Measurements from ENCODE around the gene PIH1D1.

The PIH1D1 gene

DNA sequence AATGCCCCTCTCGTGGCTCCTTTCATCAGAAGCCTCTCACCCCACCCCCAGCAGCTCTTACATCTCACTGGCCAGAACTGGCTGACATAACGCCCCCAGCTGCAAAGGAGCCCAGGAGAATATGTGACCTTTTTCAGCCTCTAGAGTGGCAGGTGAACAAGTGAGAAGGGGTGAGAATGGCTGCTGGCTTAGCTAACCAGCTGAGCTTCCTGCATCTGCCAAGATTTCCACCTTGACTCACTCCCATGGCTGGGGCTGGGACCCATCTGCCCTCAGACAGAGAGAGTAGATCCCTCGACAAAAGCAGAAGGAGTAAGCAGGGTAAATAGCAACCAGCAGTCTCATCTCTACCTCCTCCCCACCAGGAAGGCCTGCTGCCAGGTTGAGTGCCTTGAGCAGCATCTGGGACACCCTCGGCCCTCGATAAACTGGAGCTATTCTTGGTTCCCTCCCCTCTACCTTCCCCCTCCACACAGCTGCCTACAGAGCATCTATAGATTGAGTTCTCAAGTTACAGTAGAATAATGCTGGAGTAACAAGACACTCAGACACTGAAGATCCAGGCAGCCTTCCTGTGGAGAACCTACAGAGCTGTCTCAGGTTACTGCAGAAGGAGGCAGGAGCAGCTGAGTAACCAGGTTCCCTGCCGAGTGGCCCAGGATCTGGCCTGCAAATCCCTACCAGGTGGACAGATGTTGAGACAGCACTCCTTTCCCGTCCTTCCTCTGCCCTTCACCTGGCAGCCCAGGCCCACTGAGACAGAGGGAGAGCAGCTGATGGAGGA, 48.0 kb downstream of the PIH1D1 start (continued):
- 0 out of 2 replicates have a peak, but pooled peaks have one; percentile 51 for TF ChIP-seq PBX3 (CRISPR knock-in tag; IDR thresholded peaks at IDR 0.05)
- TF ChIP-seq FEZF1 (tag by site-specific recombination; IDR thresholded peaks at IDR 0.05): peak; percentile 32
- TF ChIP-seq ZNF600 (tag by site-specific recombination; IDR thresholded peaks at IDR 0.05): peak; percentile 96
- peak; percentile 93 for TF ChIP-seq ZIC2 (tag by site-specific recombination; IDR thresholded peaks at IDR 0.05)
- no peak for TF ChIP-seq ZNF777 (tag by site-specific recombination; IDR thresholded peaks at IDR 0.05; ENCODE audit: borderline replicate concordance)
- TF ChIP-seq ZNF558 (tag by site-specific recombination; IDR thresholded peaks at IDR 0.05): 0 out of 2 replicates have a peak, but pooled peaks have one; percentile 26
- peak; percentile 76 for TF ChIP-seq KLF8 (tag by site-specific recombination; IDR thresholded peaks at IDR 0.05)
- TF ChIP-seq ZNF610 (tag by site-specific recombination; IDR thresholded peaks at IDR 0.05; ENCODE audit: borderline replicate concordance): peak; percentile 63
- no peak for TF ChIP-seq ZNF549 (tag by site-specific recombination; IDR thresholded peaks at IDR 0.05)
- TF ChIP-seq, protein P1, sequence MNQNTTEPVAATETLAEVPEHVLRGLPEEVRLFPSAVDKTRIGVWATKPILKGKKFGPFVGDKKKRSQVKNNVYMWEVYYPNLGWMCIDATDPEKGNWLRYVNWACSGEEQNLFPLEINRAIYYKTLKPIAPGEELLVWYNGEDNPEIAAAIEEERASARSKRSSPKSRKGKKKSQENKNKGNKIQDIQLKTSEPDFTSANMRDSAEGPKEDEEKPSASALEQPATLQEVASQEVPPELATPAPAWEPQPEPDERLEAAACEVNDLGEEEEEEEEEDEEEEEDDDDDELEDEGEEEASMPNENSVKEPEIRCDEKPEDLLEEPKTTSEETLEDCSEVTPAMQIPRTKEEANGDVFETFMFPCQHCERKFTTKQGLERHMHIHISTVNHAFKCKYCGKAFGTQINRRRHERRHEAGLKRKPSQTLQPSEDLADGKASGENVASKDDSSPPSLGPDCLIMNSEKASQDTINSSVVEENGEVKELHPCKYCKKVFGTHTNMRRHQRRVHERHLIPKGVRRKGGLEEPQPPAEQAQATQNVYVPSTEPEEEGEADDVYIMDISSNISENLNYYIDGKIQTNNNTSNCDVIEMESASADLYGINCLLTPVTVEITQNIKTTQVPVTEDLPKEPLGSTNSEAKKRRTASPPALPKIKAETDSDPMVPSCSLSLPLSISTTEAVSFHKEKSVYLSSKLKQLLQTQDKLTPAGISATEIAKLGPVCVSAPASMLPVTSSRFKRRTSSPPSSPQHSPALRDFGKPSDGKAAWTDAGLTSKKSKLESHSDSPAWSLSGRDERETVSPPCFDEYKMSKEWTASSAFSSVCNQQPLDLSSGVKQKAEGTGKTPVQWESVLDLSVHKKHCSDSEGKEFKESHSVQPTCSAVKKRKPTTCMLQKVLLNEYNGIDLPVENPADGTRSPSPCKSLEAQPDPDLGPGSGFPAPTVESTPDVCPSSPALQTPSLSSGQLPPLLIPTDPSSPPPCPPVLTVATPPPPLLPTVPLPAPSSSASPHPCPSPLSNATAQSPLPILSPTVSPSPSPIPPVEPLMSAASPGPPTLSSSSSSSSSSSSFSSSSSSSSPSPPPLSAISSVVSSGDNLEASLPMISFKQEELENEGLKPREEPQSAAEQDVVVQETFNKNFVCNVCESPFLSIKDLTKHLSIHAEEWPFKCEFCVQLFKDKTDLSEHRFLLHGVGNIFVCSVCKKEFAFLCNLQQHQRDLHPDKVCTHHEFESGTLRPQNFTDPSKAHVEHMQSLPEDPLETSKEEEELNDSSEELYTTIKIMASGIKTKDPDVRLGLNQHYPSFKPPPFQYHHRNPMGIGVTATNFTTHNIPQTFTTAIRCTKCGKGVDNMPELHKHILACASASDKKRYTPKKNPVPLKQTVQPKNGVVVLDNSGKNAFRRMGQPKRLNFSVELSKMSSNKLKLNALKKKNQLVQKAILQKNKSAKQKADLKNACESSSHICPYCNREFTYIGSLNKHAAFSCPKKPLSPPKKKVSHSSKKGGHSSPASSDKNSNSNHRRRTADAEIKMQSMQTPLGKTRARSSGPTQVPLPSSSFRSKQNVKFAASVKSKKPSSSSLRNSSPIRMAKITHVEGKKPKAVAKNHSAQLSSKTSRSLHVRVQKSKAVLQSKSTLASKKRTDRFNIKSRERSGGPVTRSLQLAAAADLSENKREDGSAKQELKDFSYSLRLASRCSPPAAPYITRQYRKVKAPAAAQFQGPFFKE (tag by site-specific recombination; IDR thresholded peaks at IDR 0.05; ENCODE audit: borderline replicate concordance): no peak
- TF ChIP-seq WT1 (tag by site-specific recombination; IDR thresholded peaks at IDR 0.05): peak; percentile 55; the same call in 1 of the 2 replicates
- peak; percentile 91 for TF ChIP-seq IKZF3 (tag by site-specific recombination; IDR thresholded peaks at IDR 0.05)
- peak; percentile 90 for TF ChIP-seq ZNF394 (tag by site-specific recombination; IDR thresholded peaks at IDR 0.05; ENCODE audit: borderline replicate concordance)
- TF ChIP-seq, protein P2, sequence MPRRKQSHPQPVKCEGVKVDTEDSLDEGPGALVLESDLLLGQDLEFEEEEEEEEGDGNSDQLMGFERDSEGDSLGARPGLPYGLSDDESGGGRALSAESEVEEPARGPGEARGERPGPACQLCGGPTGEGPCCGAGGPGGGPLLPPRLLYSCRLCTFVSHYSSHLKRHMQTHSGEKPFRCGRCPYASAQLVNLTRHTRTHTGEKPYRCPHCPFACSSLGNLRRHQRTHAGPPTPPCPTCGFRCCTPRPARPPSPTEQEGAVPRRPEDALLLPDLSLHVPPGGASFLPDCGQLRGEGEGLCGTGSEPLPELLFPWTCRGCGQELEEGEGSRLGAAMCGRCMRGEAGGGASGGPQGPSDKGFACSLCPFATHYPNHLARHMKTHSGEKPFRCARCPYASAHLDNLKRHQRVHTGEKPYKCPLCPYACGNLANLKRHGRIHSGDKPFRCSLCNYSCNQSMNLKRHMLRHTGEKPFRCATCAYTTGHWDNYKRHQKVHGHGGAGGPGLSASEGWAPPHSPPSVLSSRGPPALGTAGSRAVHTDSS (tag by site-specific recombination; IDR thresholded peaks at IDR 0.05): no peak
- TF ChIP-seq ZXDB (tag by site-specific recombination; IDR thresholded peaks at IDR 0.05): peak; percentile 65
- TF ChIP-seq SP3 (tag by site-specific recombination; IDR thresholded peaks at IDR 0.05): peak; percentile 25; the same call in 1 of the 2 replicates
- TF ChIP-seq, protein P3, sequence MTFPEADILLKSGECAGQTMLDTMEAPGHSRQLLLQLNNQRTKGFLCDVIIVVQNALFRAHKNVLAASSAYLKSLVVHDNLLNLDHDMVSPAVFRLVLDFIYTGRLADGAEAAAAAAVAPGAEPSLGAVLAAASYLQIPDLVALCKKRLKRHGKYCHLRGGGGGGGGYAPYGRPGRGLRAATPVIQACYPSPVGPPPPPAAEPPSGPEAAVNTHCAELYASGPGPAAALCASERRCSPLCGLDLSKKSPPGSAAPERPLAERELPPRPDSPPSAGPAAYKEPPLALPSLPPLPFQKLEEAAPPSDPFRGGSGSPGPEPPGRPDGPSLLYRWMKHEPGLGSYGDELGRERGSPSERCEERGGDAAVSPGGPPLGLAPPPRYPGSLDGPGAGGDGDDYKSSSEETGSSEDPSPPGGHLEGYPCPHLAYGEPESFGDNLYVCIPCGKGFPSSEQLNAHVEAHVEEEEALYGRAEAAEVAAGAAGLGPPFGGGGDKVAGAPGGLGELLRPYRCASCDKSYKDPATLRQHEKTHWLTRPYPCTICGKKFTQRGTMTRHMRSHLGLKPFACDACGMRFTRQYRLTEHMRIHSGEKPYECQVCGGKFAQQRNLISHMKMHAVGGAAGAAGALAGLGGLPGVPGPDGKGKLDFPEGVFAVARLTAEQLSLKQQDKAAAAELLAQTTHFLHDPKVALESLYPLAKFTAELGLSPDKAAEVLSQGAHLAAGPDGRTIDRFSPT (tag by site-specific recombination; IDR thresholded peaks at IDR 0.05): peak; percentile 72; the same call in 1 of the 2 replicates
- TF ChIP-seq ZNF341 (tag by site-specific recombination; IDR thresholded peaks at IDR 0.05; ENCODE audit: low read depth): peak; percentile 96
- TF ChIP-seq ZNF629 (tag by site-specific recombination; IDR thresholded peaks at IDR 0.05): peak; percentile 51
- TF ChIP-seq ZNF561 (tag by site-specific recombination; IDR thresholded peaks at IDR 0.05; ENCODE audit: borderline replicate concordance): peak; percentile 79; the same call in 1 of the 2 replicates
- peak; percentile 71 for TF ChIP-seq ZBTB11 (tag by site-specific recombination; conservative IDR thresholded peaks at IDR 0.05; ENCODE audit: low read depth)
- no peak for TF ChIP-seq ZNF658 (tag by site-specific recombination; IDR thresholded peaks at IDR 0.05)
- TF ChIP-seq ZBTB17 (tag by site-specific recombination; IDR thresholded peaks at IDR 0.05): peak; percentile 99
- 0 out of 2 replicates have a peak, but pooled peaks have one; percentile 48 for TF ChIP-seq ZNF24 (tag by site-specific recombination; IDR thresholded peaks at IDR 0.05)
